ENCODE data around the gene PLEKHA7.

The PLEKHA7 gene

GRCh38 chr11:16883174-16883573, 131.0 kb downstream of the PLEKHA7 start:
- no peak overlapping the region for H3K4me3 ChIP-seq (replicated peaks; ENCODE audit: low read depth, low read length)
- DNase-seq (ENCODE audit: low read depth) = no peak
- no peak for TF ChIP-seq CTCF (IDR thresholded peaks at IDR 0.05; ENCODE audit: low read length, missing control alignments)

GRCh38 chr11:16881766-16882165, 132.4 kb downstream of the PLEKHA7 start:
- no peak overlapping the region for H3K4me3 ChIP-seq (replicated peaks; ENCODE audit: low read depth, low read length)
- TF ChIP-seq CTCF (IDR thresholded peaks at IDR 0.05; ENCODE audit: low read length, missing control alignments) = no peak
- DNase-seq (ENCODE audit: low read depth) = no peak

- no peak overlapping the region for H3K4me3 ChIP-seq (replicated peaks; ENCODE audit: low read depth, low read length)
- peak; percentile 56 for DNase-seq (ENCODE audit: low read depth)
- peak; percentile 51 for TF ChIP-seq CTCF (IDR thresholded peaks at IDR 0.05; ENCODE audit: low read length, missing control alignments)
These were observed 133.0 kb downstream of the PLEKHA7 start for GRCh38 chr11:16881074-16881709.

- no peak for TF ChIP-seq CTCF (IDR thresholded peaks at IDR 0.05; ENCODE audit: low read length, missing control alignments)
- DNase-seq (ENCODE audit: low read depth) = no peak
- H3K4me3 ChIP-seq (replicated peaks; ENCODE audit: low read depth, low read length) = no peak overlapping the region
These were observed 133.9 kb downstream of the PLEKHA7 start for GRCh38 chr11:16880184-16880801.

- TF ChIP-seq CTCF (IDR thresholded peaks at IDR 0.05; ENCODE audit: low read length, missing control alignments) = no peak
- DNase-seq (ENCODE audit: low read depth) = no peak
- no peak overlapping the region for H3K4me3 ChIP-seq (replicated peaks; ENCODE audit: low read depth, low read length)
These were observed 134.5 kb downstream of the PLEKHA7 start for GRCh38 chr11:16879690-16880089.

GRCh38 chr11:16876837-16877236, 137.4 kb downstream of the PLEKHA7 start:
- TF ChIP-seq CTCF (IDR thresholded peaks at IDR 0.05; ENCODE audit: low read length, missing control alignments) = no peak
- H3K4me3 ChIP-seq (replicated peaks; ENCODE audit: low read depth, low read length) = no peak overlapping the region
- DNase-seq (ENCODE audit: low read depth) = no peak
